Lung (tissue), 12 donors: ENCODE measurements around the gene PRKCD. TPM values are rescaled to one million over a fixed set of nuclear protein-coding genes. Genes with fewer than 3 reads are reported as not detected.
A peak's percentile ranks its signal among the peaks of the same experiment; 100 is the strongest.

ENCODE experiments used
- ATAC-seq: fragments of 200-7000 bp; cut with Tn5 transposase; one replicate; pipeline ENCODE4 v1.9.1; 2020; ENCODE audit warnings: moderate number of reproducible peaks; ENCODE audit not compliant: insufficient read depth, low FRiP score
- DNase-seq, 3 donors: peaks; one replicate each; pipeline ENCODE4 v3.0.0-alpha.2; 2013 to 2017
- H3K27ac ChIP-seq, 2 donors: one replicate each; pipeline ENCODE4 v1.5.1; 2013; ENCODE audit warnings: mild to moderate bottlenecking in 2 of 2, moderate library complexity in 2 of 2, control low read depth in 1 of 2, inconsistent platforms in 1 of 2, low read depth in 1 of 2, low read length in 1 of 2
- H3K27me3 ChIP-seq, 3 donors: one replicate each; pipeline ENCODE4 v1.5.1; 2013; ENCODE audit warnings: low read length in 2 of 3; ENCODE audit not compliant: control insufficient read depth in 3 of 3, insufficient read depth in 3 of 3
- H3K36me3 ChIP-seq, 4 donors: one replicate each; pipeline ENCODE4 v1.5.1; 2013; ENCODE audit warnings: low read length in 4 of 4, mild to moderate bottlenecking in 1 of 4, moderate library complexity in 1 of 4; ENCODE audit not compliant: control insufficient read depth in 4 of 4, insufficient read depth in 4 of 4
- H3K4me1 ChIP-seq, 5 donors: one replicate each; pipeline ENCODE4 v1.5.1; 2013; ENCODE audit warnings: low read length in 5 of 5, mild to moderate bottlenecking in 2 of 5, moderate library complexity in 1 of 5; ENCODE audit not compliant: control insufficient read depth in 5 of 5, insufficient read depth in 5 of 5
- H3K4me3 ChIP-seq: one replicate; pipeline ENCODE4 v1.5.1; 2013; ENCODE audit warnings: mild to moderate bottlenecking, control low read depth, moderate library complexity
- H3K9ac ChIP-seq, 2 donors: one replicate each; pipeline ENCODE4 v1.5.1; 2013; ENCODE audit warnings: low read length in 2 of 2, control low read depth in 1 of 2; ENCODE audit not compliant: insufficient read depth in 1 of 2
- H3K9me3 ChIP-seq, 4 donors: one replicate each; pipeline ENCODE4 v1.5.1; 2013; ENCODE audit warnings: low read length in 3 of 4, mild to moderate bottlenecking in 1 of 4, moderate library complexity in 1 of 4; ENCODE audit not compliant: control insufficient read depth in 4 of 4, insufficient read depth in 3 of 4
- CTCF ChIP-seq: IDR thresholded peaks from 2 replicates; pipeline ENCODE4 v1.5.1; 2012; ENCODE audit warnings: mild to moderate bottlenecking; ENCODE audit errors: control extremely low read depth, extremely low read depth
- WGBS, 2 donors: extraction: QIAGEN DNeasy Blood & Tissue Kit; methylation state at CpG; one replicate each; pipeline ENCODE4 v1.1.7; 2013; 5-methylcytosine and 5-hydroxymethylcytosine counted together
- polyA plus RNA-seq, 2 donors: library from polyadenylated mRNA; stranded (reverse); fragments of 200-250 nt; gene quantifications; one replicate each; pipeline ENCODE4 v1.2.1, GENCODE V29; 2013
- total RNA-seq, 2 donors: library from RNA; depleted of rRNA in 1 of 2; stranded (reverse); fragments of >200 nt in 1 of 2; gene quantifications; one replicate each; pipeline ENCODE4 v1.2.1, GENCODE V29; 2014 to 2021
- donor health status: control.
- donor health status: control.
- donor health status: Bipolar disorder and iron deficiency.
- donor health status: healthy.
- donor health status: DM: yes; HTN: yes; CAD: no.

The PRKCD gene
- total and polyA plus RNA-seq, 4 donors, result 34.9 to 85.2 (median 65.9) TPM

- Histone ChIP-seq H3K4me1 (peaks cover 0 to 19% (median 15%) of the 10 kb centered on the region in 5 donors), H3K27me3 (no peaks in the 10 kb centered on the region), H3K27ac (no peak overlapping the region), H3K9ac (no peak overlapping the region), H3K36me3 (no peaks in the 10 kb centered on the region), H3K9me3 (no peaks in the 10 kb centered on the region), H3K4me3 (no peak overlapping the region)
- DNase-seq (no peak), ATAC-seq (no peak)
- 84 to 94% methylated on average over 5 of the region's 5 CpGs for WGBS, 2 donors
- no peak for TF ChIP-seq CTCF
Observed at GRCh38 chr3:53151465-53151864, 9.5 kb upstream of the PRKCD start.

GRCh38 chr3:53151870-53152660 is 8.9 kb upstream of the PRKCD start:
- no peak for DNase-seq
- Histone ChIP-seq H3K27ac (no peak overlapping the region), H3K27me3 (peaks cover 0 to 2% (median 0%) of the 10 kb centered on the region in 3 donors), H3K36me3 (no peaks in the 10 kb centered on the region), H3K9ac (no peak overlapping the region), H3K4me3 (no peak overlapping the region), H3K4me1 (peaks cover 0 to 23% (median 13%) of the 10 kb centered on the region in 5 donors), H3K9me3 (no peaks in the 10 kb centered on the region)
- no peak for TF ChIP-seq CTCF
- WGBS, 2 donors, result 79 to 83% methylated on average over 20 of the region's 20 CpGs
- no peak for ATAC-seq

- H3K27ac ChIP-seq, result peak overlapping the region in 1 of 2 donors; percentile 9
- no peaks in the 10 kb centered on the region for H3K9me3 ChIP-seq
- 66 to 71% methylated on average over 3 of the region's 3 CpGs for WGBS, 2 donors
- H3K9ac ChIP-seq, result no peak overlapping the region
- no peaks in the 10 kb centered on the region for H3K36me3 ChIP-seq
- no peak overlapping the region for H3K4me3 ChIP-seq
- TF ChIP-seq CTCF, result no peak
- peaks cover 0 to 5% (median 0%) of the 10 kb centered on the region in 3 donors for H3K27me3 ChIP-seq
- peaks cover 0 to 23% (median 20%) of the 10 kb centered on the region in 5 donors for H3K4me1 ChIP-seq
- DNase-seq (no peak), ATAC-seq (no peak)
Observed at GRCh38 chr3:53153264-53153823, 7.7 kb upstream of the PRKCD start.
